Astrocyte of the hippocampus (primary cell): ENCODE measurements around the gene MKS1.

ENCODE experiments used
- DNase-seq: peaks from one replicate; pipeline ENCODE4 v3.0.0; 2011; ENCODE audit warnings: low read depth, low spot score

Gene MKS1

DNA sequence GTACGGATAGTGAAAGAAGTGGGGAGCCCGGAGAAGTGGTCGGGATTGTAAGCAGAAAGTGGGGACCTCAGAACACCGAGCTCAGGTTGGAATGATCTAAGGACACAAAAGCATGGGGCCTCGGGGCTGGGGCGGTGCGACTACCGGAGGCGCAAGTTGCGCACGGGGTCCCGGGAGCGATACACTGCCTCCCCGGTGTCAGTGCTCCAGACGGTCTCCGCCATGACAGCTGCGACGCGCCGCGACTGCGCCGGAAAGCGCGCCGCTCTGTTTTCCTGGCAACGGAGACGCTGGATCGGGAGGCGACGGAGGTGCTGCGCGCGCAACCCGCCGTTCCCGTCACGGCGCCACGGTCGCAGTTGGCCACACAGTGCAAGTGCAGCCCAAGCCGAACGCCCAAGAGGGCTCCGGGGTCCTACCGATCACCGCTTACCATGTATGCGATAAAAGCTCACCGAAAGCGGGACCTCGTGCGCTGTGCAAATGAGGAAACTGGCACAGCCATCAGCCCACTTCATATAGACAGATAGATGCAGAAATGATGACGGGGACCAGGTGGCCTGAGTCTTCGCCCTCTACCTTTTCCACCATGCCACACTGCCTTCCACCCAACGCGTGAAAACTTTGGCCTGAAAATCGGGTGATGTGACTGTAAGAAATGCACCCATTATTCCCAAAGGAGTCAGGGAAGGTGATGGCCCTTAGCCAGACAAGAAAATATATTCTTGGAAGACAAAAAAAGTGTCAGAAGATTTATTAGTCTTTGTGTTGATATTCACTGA lies at the start of gene MKS1:
MKS1 (minus strand) TSS at position 249 of the 782 bp plus-strand sequence; CDS start at position 224, 25 bp downstream.
- DNase-seq = peak; percentile 98

DNA sequence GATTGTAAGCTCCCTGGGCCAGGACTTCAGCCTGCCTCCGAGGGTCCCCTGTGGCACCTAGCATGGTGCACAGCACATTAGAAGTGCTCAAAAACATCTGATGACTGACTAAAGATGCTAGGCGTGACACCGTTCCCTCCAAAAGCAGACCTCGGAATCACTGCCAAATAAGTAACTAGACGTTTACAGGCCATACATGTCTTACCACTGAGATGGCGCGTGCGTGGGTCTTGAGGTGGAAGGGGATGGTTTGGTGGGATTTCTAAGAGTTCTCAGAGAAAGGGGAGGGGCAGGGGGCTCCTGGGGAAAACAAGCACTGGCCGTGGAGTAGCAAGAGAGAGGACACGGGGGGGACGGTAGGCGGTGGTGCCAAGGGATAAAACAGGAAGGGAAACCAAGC lies 49.3 kb upstream of the MKS1 start:
- no peak for DNase-seq

DNA sequence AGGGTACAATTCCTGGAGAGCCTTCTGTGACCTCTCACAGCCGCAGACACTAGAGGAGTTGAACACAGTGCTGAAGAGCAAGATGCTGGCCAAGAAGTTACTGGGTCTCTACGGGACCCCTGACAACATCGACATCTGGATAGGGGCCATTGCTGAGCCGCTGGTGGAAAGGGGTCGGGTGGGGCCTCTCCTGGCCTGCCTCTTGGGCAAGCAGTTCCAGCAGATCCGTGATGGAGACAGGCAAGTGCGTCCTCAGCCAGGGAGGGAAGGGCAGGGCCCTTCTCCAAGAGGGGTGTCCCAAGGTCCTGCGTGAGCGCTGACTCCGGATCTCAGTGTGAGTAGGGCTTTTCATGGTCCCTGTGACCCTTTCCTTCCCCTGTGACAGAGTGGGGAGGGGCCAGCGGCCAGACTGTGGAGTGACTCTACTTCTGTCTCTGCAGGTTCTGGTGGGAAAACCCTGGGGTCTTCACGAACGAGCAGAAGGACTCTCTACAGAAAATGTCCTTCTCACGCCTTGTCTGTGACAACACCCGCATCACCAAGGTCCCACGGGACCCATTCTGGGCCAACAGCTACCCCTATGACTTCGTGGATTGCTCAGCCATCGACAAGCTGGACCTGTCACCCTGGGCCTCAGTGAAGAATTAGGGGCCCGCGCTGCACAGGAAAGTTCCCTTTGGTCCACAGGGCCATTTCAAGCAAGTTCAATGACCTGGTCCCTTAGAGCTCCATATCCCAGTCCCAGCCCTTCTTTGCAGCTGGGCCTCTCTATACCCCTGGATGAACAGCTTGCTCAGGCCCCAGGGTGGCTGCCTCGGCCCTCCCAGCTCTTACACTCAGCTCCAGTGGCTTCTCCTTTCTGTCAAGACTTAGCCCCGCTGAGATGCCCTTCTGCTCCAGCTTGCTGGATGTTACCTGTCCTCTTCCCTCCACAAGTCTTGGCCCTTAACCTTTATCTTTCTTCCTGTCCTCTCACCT lies 48.6 kb upstream of the MKS1 start:
- DNase-seq = no peak

DNA sequence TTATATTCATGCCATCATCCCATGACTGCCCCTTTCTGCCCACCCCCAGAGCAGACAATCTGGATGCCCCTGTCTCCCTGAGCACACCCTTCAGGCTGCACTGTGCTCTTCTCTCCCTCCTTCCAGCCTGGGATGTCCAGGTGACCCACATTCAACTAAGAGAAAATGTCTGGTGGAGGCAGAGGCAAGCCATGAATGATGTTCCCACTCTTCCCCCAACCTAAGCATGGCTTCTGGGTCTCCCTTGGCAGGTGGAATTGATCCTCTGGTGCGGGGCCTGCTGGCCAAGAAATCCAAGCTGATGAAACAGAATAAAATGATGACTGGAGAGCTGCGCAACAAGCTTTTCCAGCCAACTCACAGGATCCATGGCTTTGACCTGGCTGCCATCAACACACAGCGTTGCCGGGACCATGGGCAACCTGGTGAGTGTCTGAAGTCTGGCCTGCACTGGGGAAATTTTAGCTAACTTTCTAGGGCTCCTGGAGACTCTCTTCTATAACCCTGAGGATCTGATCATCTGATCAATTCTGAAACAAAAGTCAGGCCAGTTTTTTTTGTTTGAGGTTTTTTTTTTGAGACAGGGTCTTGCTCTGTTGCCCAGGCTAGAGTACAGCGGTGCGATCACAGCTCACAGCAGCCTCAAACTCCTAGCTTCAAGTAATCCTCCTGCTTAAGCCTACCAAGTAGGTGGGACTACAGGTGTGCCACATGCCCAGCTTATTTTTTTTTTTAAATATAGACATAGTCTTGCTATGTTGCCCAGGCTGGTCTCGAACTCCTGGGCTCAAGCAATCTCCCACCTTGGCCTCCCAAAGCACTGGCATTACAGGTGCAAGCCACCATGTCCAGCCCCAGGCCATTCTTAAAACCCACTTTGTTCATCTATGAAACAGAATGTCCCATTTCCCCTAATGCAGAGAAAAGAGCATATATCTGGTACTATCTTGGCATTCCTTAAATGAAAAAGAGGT lies 47.1 kb upstream of the MKS1 start:
- no peak for DNase-seq

DNA sequence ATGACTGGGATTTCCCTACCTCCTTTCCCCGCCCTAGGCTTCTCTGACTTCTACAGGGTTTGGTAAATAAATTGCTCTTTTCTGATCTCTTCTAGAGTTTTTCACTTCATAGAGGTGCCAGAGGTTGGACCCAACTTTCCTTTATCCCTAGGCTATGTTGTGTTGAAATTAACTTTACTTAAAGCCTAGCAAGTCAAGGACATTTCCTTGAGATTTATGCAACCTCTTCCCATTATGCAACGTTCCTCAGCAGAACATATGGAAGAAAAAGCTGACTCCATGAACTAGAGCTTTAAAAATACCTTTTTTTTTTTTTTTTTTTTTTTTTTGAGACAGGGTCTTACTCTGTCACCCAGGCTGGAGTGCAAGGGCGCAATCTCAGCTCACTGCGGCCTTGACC lies 46.2 kb upstream of the MKS1 start:
- DNase-seq = no peak

DNA sequence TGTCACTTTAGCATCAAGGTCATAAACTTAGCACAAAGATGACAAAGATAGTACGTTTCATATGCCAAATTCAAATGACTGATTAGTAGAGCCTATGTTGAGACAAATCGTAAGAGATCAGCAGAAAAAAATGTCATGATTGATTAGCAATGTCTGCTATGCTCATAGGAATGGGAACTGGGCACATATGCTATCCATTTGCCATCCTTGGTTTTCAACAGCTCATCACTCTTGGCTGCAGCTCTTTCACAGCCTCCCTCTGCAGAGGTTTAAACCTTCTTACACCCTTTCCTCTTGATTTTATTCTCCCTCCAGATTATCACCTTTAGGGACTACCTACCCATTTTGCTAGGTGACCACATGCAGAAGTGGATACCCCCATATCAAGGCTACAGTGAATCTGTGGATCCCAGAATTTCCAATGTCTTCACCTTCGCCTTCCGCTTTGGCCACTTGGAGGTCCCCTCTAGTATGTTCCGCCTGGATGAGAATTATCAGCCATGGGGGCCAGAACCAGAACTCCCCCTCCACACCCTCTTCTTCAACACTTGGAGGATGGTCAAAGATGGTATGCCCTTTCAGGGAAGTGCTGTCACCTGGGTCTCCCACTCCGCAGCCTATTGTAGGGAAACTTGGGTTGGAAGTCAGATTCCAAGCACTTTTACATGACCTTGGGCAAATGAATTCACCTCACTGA lies 45.5 kb upstream of the MKS1 start:
- DNase-seq = no peak

DNA sequence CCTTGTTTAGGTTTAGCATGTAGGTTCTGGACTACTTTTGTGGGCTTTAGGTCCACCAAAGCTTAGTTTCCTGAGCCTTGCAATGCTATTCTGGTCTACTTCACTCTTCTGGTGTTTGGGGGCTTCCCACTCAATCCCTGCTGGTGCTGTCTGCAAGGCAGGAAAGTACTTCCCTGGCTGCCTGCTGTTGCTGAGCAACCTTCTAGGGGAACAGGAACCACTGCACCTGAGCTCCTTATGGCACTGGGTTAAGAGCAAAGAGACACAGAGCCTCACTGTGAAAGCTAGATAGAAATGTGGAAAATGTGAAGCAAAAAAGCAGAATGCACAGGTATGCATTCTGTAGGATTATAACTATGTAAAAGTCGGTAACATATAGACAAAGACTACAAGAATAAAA lies 44.7 kb upstream of the MKS1 start:
- DNase-seq = no peak

DNA sequence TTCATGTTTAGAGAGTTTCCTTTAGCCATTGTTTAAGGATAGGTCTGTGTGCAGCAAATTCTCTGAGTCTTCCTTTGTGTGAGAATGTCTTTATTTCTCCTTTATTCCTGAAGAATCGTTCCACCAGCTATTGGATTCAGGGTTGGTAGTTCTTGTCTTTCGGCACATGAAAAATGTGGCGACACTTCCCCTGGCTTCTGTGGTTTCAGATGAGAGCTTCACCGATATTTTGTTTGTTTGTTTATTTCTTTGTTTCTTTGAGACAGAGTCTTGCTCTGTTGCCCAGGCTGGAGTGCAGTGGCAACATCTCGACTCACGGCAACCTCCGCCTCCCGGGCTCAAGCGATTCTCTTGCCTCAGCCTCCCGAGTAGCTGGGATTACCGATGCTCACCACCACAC lies 43.1 kb upstream of the MKS1 start:
- DNase-seq = no peak

DNA sequence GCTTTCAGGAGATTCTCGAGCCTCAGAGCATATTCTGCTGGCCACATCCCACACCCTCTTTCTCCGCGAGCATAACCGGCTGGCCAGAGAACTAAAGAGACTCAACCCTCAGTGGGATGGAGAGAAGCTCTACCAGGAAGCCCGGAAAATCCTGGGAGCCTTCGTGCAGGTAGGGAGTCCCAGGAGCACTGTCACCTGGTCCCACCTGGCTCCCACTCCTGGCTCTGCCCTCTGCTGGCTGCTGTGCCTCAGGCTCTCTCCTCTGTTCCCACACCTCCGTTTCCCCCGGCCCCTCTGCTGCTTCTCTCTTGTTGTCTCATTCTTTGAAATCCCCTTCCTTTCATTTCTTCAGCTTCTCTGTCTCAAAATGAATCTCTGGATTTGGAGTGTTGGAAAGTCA lies 35.7 kb upstream of the MKS1 start:
- no peak for DNase-seq

DNA sequence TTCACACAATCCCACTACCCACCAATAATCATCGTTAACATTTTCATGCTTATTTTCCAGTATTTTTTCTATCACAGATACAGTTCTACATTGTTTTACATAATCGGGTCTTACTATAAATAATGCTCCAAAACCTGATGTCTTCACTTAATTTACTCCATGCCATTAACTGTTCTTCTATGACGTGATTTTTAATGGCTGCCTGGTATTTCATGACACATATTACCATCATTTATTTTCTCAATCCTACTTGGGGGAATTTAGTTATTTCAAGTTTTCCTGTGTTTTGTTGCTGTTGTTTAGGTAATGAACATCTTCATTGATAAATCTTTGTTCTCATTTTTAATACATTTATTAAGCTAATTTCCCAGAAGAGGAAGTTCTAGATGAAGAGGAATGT lies 34.0 kb upstream of the MKS1 start:
- no peak for DNase-seq

DNA sequence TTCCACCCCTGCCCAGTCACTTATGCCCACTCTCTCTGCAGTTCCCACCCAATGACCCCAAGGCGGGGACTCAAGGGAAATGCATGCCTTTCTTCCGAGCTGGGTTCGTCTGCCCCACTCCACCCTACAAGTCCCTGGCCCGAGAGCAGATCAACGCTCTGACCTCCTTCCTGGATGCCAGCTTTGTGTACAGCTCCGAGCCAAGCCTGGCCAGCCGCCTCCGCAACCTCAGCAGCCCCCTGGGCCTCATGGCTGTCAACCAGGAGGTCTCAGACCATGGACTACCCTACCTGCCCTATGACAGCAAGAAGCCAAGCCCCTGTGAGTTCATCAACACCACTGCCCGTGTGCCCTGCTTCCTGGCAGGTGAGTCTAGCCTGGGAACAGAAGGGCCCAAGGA lies 33.1 kb upstream of the MKS1 start:
- DNase-seq = no peak

DNA sequence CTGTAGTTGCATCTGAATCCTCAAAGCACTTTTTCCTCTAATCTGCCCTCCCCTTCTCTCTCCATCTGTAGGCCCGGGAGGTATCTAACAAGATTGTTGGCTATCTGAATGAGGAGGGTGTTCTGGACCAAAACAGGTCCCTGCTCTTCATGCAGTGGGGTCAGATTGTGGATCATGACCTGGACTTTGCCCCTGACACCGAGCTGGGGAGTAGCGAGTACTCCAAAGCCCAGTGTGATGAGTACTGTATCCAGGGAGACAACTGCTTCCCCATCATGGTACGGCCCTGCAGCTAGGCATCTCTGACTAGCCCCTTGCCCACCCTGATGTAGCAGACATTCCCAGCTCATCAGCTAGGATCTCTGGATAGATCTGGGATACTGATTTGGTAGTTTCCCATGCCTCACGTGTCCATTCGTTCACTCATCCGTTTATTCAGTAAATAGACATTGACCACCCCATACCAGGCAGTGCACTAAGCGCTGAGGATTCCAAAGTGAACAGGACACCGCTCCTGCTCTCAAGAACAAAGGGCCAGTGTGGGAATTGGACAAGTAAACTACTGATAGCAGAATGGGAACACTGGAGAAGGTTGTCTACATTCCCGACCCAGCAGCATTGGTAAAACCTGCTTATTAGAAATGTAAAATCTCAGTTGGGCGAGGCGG lies 31.4 kb upstream of the MKS1 start:
- DNase-seq = no peak

DNA sequence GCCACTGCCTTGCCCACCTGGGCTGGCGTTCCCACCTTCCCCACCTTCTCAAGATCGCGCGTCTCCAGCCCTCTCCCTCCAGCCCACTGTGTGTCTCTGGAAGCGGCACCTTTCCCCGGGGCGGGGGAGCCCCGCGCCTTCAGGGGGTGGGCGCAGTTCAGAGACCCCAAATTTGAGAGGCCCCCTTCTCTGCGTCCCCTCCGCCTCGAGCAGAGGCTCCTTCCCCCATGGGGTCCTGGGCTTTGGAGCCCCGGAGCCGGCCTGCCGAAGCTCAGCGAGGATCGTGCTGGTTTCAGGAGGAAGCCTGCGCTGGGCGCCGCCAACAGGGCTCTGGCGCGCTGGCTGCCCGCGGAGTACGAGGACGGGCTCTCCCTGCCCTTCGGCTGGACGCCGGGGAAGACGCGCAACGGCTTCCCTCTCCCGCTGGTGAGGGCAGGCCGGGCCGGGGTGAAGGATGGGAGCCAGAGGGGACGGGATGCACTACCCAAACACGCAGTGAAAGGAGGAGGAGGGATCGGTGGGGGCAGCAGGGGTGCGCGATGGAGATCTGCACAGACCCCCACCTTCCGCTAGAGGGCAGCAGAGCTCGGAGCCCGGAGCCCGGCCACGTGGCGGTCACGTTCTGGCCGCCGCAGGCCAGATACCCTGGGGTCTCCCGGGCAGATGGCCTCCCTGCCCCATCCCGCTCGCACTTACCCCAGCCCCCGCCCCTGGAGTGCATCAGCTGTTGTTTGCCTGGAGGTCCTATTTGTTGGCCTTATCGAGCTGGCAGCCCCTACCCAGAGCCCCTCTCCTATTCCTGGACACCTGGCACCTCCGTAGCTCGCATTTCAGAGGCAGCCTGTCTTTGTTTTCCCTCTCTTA lies 30.4 kb upstream of the MKS1 start:
- DNase-seq = peak; percentile 78

DNA sequence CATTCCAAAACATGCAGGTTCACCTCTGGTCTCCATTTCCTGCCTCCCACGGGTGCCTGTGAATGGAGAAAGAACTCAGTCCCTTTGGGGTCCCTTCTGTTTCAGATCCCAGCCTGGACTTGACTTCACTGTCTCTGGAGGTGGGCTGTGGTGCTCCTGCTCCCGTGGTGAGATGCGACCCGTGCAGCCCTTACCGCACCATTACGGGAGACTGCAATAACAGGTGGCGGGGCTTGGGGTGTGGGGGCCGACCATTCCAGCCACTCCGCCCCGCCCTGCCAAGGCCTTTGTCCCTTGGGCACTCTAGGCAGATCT lies 29.9 kb upstream of the MKS1 start:
- no peak for DNase-seq

DNA sequence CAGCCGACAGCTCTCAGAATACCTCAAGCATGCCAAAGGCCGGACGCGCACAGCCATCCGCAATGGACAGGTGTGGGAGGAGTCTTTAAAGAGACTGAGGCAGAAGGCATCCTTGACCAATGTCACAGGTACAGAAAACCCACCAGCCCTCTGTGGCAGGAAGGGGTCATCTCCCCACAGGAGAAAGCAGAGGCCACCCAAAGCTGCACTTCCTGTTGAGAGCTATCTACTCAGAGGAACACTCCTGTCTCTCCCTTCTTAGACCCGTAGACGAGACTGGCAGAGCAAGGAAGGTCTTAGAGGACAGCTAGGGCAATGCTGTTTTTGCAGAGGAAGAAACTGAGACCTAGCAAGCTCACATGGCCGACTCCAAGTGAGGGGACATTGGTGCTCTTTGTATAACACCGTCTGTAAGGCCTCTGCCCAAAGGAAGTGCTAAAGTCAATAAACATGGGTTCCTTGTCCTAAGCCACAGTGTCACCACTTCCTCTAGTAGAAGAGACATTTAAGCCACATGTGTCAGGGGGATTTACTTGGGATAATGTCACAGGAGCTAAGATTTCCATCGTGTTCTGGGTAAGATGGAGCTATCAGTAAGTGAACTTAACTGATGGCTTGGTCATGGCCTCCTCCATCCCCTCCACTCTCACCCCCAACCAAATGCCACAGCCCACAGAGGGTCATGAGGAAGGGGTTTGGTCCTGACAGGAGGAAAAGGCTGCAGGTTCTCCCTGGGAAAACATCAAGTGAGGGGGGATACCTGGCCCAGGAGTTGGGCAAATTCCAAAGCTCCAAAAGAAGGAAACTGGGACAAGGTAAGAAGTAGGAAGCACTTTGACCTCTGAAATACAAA lies 28.7 kb upstream of the MKS1 start:
- DNase-seq = no peak

DNA sequence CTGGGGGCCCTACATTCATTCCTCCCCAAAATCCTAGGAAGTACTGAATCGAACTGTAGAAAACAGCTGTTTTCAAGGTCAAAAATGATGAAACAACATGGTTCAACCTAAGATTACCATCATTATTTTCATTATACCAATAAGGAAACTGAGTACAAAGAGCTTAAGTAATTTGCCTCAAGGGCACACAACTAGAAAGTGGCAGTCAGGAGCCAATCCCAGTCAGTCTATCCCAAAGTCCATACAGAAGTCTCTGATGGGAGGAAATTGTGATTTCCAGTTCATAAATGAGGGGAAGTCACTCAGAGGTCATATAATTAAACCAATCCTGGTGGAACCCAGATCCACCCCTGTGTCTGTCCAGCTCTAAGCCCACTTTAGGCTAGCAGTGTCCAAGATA lies 27.7 kb upstream of the MKS1 start:
- no peak for DNase-seq

DNA sequence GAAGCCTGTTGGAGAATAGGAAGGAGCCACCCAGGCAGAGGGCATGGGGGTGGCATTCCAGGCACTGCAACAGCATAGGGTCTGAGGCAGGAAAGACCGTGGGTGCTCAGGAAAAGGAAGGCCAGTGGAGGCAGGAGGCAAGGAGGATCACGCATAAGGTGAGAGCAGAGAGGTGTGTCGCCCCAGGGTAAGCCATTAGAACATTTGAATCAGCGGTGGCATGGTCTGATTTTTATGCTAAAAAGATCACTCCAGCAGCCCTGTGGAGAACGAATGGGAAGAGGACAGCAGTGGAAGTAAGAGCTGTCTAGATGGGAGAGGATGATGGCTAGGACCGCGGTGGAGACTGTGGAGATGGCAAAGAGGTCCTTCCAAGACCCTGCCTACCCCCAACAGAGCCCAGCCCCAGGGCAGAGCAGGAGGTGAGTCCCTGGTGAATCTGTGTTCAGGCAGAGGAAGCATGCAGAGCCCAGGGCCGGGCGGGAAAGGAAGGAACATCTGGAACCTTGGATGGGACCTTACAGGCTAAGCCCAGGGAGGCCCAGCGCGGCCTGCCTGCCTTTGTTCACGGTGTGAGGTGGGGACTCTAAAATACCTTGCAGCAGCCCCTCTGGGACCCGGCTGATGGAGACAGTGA lies 27.2 kb upstream of the MKS1 start:
- no peak for DNase-seq

DNA sequence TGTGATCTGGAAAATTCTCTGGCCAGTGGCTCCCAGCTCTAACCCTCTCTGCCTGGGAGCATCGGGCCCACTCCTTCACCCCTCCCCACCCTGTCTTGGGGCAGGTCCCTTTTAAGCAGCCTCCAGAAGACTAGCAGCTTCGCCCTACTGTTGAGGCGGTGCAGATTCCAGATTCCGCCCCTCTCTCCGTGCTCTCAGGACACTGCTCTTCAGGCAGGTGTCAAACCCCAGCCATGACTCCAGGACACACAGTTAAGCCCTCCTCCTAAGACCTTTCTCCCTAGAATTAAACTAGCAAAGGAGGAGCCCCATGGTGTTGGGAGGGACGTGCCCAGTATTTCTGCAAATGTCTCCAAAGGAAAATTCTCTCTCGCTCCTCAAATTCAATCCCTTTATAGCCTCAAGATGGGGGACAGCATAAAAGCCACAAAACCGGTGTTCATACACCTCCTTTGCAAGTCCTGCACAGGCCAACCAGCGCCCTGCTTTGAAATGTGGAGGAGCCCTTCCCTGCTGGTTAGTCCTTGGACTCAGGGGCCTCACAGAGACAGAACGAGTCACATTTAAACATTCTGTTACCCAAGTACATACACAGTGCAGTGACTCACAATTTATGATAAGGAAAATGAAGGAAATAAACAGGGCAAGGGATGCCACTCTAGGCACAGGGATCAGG lies 26.5 kb upstream of the MKS1 start:
- DNase-seq = no peak
